Left ventricle myocardium superior (tissue), 1 donor: ENCODE data around the gene MDP1. TPM values are rescaled to one million over a fixed set of nuclear protein-coding genes. Genes with fewer than 3 reads are reported as not detected.
"Not testable (repeated sequence)": the region's sequence is repeated elsewhere in the genome, so short reads cannot be mapped to it uniquely, and the experiment has no call there.

Experiments used
- ATAC-seq: fragments of 200-7000 bp; cut with Tn5 transposase; one replicate; pipeline ENCODE4 v1.9.1; 2020; ENCODE audit warnings: mild to moderate bottlenecking, moderate library complexity
- DNase-seq: peaks from one replicate; pipeline ENCODE4 v3.0.0-alpha.2; 2020
- intact Hi-C: fragments of 100-400 bp; cut with micrococcal nuclease; formaldehyde crosslinking; loops from one replicate; pipeline ENCODE4 v1.11.0; 2022
- total RNA-seq: library from RNA; stranded (reverse); fragmentation: NEBNext Ultra II Directional; extraction: Animal tissue kit (Norgen Biotek cat#: 25700); gene quantifications from one replicate; pipeline ENCODE4 v1.2.1, GENCODE V29; 2021
- donor health status: DM: no; HTN: yes; CAD: no; lungs with severe emphysema.

MDP1 gene
- total RNA-seq, 1 donor from 2014 or later = 15.4 TPM

GRCh38 chr14:24207104-24207551 lies 8.7 kb downstream of the MDP1 start:
- ATAC-seq (no peak), DNase-seq (no peak)
- intact Hi-C loops = no loop called here

- intact Hi-C loops = no loop called here
- DNase-seq (no peak), ATAC-seq (no peak)
Observed at GRCh38 chr14:24206260-24207103, 9.4 kb downstream of the MDP1 start.

GRCh38 chr14:24204163-24205146 lies 11.4 kb downstream of the MDP1 start:
- intact Hi-C loops = no loop called here

GRCh38 chr14:24203249-24203886 lies 12.5 kb downstream of the MDP1 start:
- intact Hi-C loops, DNase-seq, ATAC-seq: not testable (repeated sequence)

More at GRCh38 chr14:24204163-24205146, 11.4 kb downstream of the MDP1 start:
- ATAC-seq = no peak
- DNase-seq = no peak

GRCh38 chr14:24202538-24202937 lies 13.3 kb downstream of the MDP1 start:
- intact Hi-C loops, ATAC-seq, DNase-seq: not testable (repeated sequence)

GRCh38 chr14:24198814-24199524 lies 16.9 kb downstream of the MDP1 start:
- ATAC-seq = no peak
- intact Hi-C loops = no loop called here
- no peak for DNase-seq

- intact Hi-C loops = no loop called here
- no peak for ATAC-seq
- DNase-seq = no peak
Observed at GRCh38 chr14:24197056-24197450, 18.8 kb downstream of the MDP1 start.

- intact Hi-C loops = no loop called here
Observed at GRCh38 chr14:24196071-24197055, 19.5 kb downstream of the MDP1 start.

GRCh38 chr14:24195186-24196070 lies 20.4 kb downstream of the MDP1 start, which contains the start of gene TM9SF1:
TSS of gene TM9SF1 (minus strand) at chr14:24195441. CDS start at chr14:24195019, 422 bp downstream.
- peak; percentile 93 for DNase-seq
- intact Hi-C loops = no loop called here
- peak; percentile 95 for ATAC-seq

More at GRCh38 chr14:24196071-24197055, 19.5 kb downstream of the MDP1 start:
- peak; percentile 35 for ATAC-seq
- DNase-seq = no peak

- intact Hi-C loops = no loop called here
- DNase-seq (no peak), ATAC-seq (no peak)
Observed at GRCh38 chr14:24194873-24195185, 21.0 kb downstream of the MDP1 start.

- intact Hi-C loops = no loop called here
Observed at GRCh38 chr14:24194186-24194872, 21.5 kb downstream of the MDP1 start.

GRCh38 chr14:24192933-24193332 lies 22.9 kb downstream of the MDP1 start:
- intact Hi-C loops = no loop called here
- no peak for DNase-seq
- no peak for ATAC-seq

More at GRCh38 chr14:24194186-24194872, 21.5 kb downstream of the MDP1 start:
- ATAC-seq (no peak), DNase-seq (no peak)

GRCh38 chr14:24190416-24190815 lies 25.4 kb downstream of the MDP1 start:
- ATAC-seq (no peak), DNase-seq (no peak)
- intact Hi-C loops = no loop called here

GRCh38 chr14:24189460-24189859 lies 26.4 kb downstream of the MDP1 start:
- no peak for DNase-seq
- intact Hi-C loops = no loop called here

GRCh38 chr14:24189059-24189375 lies 26.8 kb downstream of the MDP1 start:
- intact Hi-C loops = no loop called here
- no peak for ATAC-seq
- DNase-seq = no peak

More at GRCh38 chr14:24189460-24189859, 26.4 kb downstream of the MDP1 start:
- no peak for ATAC-seq
